Bronchial epithelial cell (primary cell): ENCODE measurements around the gene EGLN1. TPM values are rescaled to one million over a fixed set of nuclear protein-coding genes. Genes with fewer than 3 reads are reported as not detected.

ENCODE experiments used
- DNase-seq: peaks from one replicate; pipeline ENCODE4 v3.0.0-alpha.2; 2010; ENCODE audit warnings: low read depth
- FAIRE-seq: peaks from 2 replicates; lab custom pipeline; 2011; peaks lifted over from hg19 to GRCh38; lab: Jason Lieb, UNC
- H3K27me3 ChIP-seq: 2 replicates; pipeline ENCODE4 v1.5.1; 2011; ENCODE audit warnings: low read length; ENCODE audit not compliant: control insufficient read depth, insufficient read depth
- H3K36me3 ChIP-seq: 2 replicates; pipeline ENCODE4 v1.5.1; 2011; ENCODE audit warnings: low read length; ENCODE audit not compliant: control insufficient read depth, insufficient read depth
- H3K4me3 ChIP-seq: 2 replicates; pipeline ENCODE4 v1.5.1; 2011; ENCODE audit warnings: mild to moderate bottlenecking, low read depth, low read length, control low read depth
- total RNA-seq: library from RNA; depleted of rRNA; stranded (reverse); fragments of >200 nt; gene quantifications from 2 replicates; pipeline ENCODE4 v1.2.1, GENCODE V29; 2014
- TF ChIP-seq, protein P1 (sequence below): IDR thresholded peaks from 2 replicates; pipeline ENCODE4 v1.5.1; 2011; ENCODE audit warnings: mild to moderate bottlenecking, moderate library complexity, low read length, control low read depth, inconsistent platforms; ENCODE audit not compliant: insufficient read depth, severe bottlenecking

EGLN1 gene
- total RNA-seq, 1 donor from 2014 or later: 31.9 TPM

DNA sequence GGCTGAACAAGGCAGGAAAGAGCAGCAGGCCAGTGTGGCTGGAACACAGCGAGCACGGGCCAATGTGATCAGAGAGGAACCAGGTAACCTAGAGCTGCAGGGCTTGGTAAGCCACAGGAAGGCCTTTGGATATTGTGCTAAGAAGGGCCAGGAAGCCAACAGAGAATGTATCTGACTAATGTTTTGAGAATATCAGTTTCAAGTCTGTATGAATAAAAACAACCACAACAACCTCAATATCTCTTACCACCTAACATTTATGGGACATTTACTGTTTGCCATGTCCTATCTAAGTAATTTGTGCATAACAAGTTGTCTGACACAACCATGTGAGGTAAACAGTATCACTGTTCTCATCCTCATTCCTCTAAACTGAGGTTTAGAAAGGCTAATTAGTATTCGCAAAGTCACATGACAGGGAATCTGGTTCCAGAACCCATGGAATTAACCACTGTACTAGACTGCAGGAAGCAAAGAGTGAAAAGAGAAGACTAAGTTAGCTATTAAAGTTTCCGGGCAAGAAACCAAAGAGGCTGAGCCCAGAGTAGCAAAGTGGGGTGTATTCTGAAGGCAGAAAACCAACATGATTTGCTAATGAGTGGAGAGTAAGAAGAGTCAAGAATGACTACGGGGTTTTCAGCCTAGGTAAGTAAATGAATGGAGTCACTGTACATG, 45.1 kb downstream of the EGLN1 start:
- no peak for DNase-seq
- no peak for FAIRE-seq
- Histone ChIP-seq H3K4me3 (no peak overlapping the region), H3K27me3 (no peaks in the 10 kb centered on the region), H3K36me3 (peaks cover 2% of the 10 kb centered on the region)
- TF ChIP-seq, protein P1, sequence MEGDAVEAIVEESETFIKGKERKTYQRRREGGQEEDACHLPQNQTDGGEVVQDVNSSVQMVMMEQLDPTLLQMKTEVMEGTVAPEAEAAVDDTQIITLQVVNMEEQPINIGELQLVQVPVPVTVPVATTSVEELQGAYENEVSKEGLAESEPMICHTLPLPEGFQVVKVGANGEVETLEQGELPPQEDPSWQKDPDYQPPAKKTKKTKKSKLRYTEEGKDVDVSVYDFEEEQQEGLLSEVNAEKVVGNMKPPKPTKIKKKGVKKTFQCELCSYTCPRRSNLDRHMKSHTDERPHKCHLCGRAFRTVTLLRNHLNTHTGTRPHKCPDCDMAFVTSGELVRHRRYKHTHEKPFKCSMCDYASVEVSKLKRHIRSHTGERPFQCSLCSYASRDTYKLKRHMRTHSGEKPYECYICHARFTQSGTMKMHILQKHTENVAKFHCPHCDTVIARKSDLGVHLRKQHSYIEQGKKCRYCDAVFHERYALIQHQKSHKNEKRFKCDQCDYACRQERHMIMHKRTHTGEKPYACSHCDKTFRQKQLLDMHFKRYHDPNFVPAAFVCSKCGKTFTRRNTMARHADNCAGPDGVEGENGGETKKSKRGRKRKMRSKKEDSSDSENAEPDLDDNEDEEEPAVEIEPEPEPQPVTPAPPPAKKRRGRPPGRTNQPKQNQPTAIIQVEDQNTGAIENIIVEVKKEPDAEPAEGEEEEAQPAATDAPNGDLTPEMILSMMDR: no peak

DNA sequence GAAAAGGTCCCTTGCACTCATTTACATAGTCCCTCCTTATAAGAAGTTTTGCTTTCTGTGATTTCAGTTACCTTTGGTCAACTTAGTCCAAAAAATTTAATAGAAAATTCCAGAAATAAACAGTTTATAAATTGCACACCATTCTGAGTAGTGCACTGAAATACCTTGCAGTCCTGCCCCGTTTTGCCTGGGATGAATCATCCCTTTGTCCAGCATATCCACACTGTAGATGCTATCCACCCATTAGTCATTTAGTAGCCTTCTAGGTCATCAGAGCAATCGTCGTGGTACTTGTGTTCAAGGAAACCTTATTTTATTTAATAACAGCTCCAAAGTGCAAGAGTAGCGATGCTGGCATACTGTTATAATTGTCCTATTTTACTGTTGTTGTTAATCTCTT, 46.0 kb downstream of the EGLN1 start:
- Histone ChIP-seq H3K36me3 (peaks cover 2% of the 10 kb centered on the region), H3K4me3 (no peak overlapping the region), H3K27me3 (no peaks in the 10 kb centered on the region)
- FAIRE-seq: no peak
- DNase-seq: peak; percentile 32
- TF ChIP-seq, protein P1: no peak

DNA sequence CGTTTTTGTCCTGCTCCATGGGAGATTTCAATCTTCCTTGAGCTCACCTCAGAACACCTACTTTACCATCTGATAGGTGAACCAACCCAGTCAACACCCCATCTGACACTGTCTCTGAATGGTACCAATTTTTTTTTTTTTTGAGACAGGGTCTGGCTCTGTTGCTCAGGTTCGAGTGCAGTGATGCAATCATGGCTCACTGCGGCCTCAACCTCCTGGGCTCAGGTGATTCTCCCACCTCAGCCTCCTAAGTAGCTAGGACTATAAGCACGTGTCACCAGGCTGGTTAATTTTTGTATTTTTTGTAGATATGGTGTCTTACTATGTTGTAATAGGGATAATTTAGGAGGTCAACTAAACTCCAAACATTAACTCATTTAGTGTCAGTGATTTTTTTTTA, 47.7 kb downstream of the EGLN1 start:
- Histone ChIP-seq H3K27me3 (no peaks in the 10 kb centered on the region), H3K36me3 (peaks cover 4% of the 10 kb centered on the region), H3K4me3 (no peak overlapping the region)
- no peak for DNase-seq
- no peak for FAIRE-seq
- TF ChIP-seq, protein P1: no peak

DNA sequence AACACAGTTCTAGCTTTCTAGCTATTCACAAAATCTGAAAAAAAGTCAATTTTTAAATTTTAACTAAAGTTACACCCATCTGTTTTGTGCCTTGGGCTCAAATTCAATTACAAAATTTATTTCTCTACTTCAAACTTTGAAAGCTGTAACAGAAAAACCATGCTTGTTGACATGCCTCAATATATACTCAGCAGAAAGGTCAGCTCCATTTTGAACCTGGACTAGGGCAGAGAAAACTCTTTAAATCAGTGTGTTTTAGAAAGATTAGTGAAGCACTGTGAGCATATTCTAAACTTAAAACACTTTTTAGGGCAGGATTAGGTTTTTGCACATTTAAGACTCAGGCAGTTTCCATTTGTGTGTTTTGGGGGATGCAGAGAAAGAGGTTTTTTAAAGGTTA, 49.6 kb downstream of the EGLN1 start:
- H3K27me3 ChIP-seq: no peaks in the 10 kb centered on the region
- no peak for DNase-seq
- H3K36me3 ChIP-seq: peaks cover 6% of the 10 kb centered on the region
- TF ChIP-seq, protein P1: no peak
- FAIRE-seq: no peak
- no peak overlapping the region for H3K4me3 ChIP-seq

GRCh38 chr1:231369282-231369681, 52.8 kb downstream of the EGLN1 start:
- DNase-seq (no peak), FAIRE-seq (no peak)
- H3K36me3 ChIP-seq: peaks cover 5% of the 10 kb centered on the region
- TF ChIP-seq, protein P1: no peak
- no peaks in the 10 kb centered on the region for H3K27me3 ChIP-seq
- no peak overlapping the region for H3K4me3 ChIP-seq

DNA sequence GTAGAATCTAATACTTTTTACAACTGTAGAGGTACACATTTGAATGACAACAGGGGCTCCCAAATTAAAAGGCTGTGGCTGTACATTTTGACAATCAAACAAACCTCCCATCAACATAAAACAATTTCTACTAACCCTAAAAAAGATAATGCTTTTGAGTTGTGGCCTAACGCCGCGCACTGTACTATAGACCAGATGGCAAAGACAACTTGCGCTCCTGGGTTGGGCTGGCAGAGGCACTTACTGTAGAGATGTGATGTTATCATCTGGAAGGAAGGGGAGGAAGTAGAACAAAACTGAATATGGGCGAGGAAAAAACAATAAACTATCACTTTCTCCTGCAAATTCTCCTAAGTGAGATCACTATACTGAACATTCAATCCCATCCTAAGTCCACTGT, 57.9 kb downstream of the EGLN1 start:
- TF ChIP-seq, protein P1: no peak
- no peaks in the 10 kb centered on the region for H3K27me3 ChIP-seq
- H3K4me3 ChIP-seq: no peak overlapping the region
- DNase-seq (no peak), FAIRE-seq (no peak)
- H3K36me3 ChIP-seq: peaks cover 3% of the 10 kb centered on the region
